K562 (cell line): ENCODE data around the gene SKIDA1. TPM values are rescaled to one million over a fixed set of nuclear protein-coding genes. Genes with fewer than 3 reads are reported as not detected.

Source experiments
- EZH2 ChIP-seq: IDR thresholded peaks from 2 replicates; pipeline ENCODE4 v1.6.1; 2012; ENCODE audit warnings: low read depth, mild to moderate bottlenecking, inconsistent platforms, low read length, borderline replicate concordance
- MED1 ChIP-seq: sonication (generic); formaldehyde crosslinking; IDR thresholded peaks from 2 replicates; pipeline ENCODE4 v1.8.1; 2023; ENCODE audit warnings: missing genetic modification reagents, borderline replicate concordance
- MITF ChIP-seq: IDR thresholded peaks from 2 replicates; pipeline ENCODE4 v1.6.1; 2014; ENCODE audit warnings: antibody characterized with exemption
- PBX2 ChIP-seq, 2 experiments: IDR thresholded peaks in 1 of 2; conservative IDR thresholded peaks in 1 of 2; 2 replicates each; pipeline ENCODE4 v1.6.1; 2016; ENCODE audit warnings: low read depth in 2 of 2, mild to moderate bottlenecking in 1 of 2, missing compliant biosample characterization in 1 of 2, missing genetic modification characterization in 1 of 2, moderate library complexity in 1 of 2
- POLR2A ChIP-seq: fragments of 450-650 bp; conservative IDR thresholded peaks from 2 replicates; pipeline ENCODE4 v1.6.1; 2016
- SAP30 ChIP-seq: fragments of 200-600 bp; sonication (generic); IDR thresholded peaks from 2 replicates; pipeline ENCODE4 v1.6.1; 2012; ENCODE audit warnings: borderline replicate concordance, low read depth, mild to moderate bottlenecking, moderate library complexity, low read length, control low read depth, inconsistent platforms; ENCODE audit not compliant: insufficient read depth, poor library complexity, severe bottlenecking
- SRSF7 ChIP-seq: fragments of 200-400 bp; formaldehyde crosslinking; optimal IDR thresholded peaks from 2 replicates; pipeline ENCODE3; 2017; ENCODE audit warnings: mild to moderate bottlenecking, low read depth, low read length
- TOE1 ChIP-seq, 2 experiments: fragments of 450-650 bp in 1 of 2; sonication (generic) in 1 of 2; formaldehyde crosslinking in 1 of 2; IDR thresholded peaks; 2 replicates each; pipeline versions ENCODE4 v1.7.1 to v1.8.0; 2016 to 2022; ENCODE audit warnings: borderline replicate concordance in 2 of 2, mild to moderate bottlenecking in 2 of 2, antibody characterized with exemption in 1 of 2, inconsistent platforms in 1 of 2, low read depth in 1 of 2, missing genetic modification reagents in 1 of 2, moderate library complexity in 1 of 2
- USF2 ChIP-seq: sonication (generic); formaldehyde crosslinking; IDR thresholded peaks from 2 replicates; pipeline ENCODE4 v1.5.0; 2020; ENCODE audit warnings: missing genetic modification reagents
- polyA plus RNA-seq, 8 experiments: library from polyadenylated mRNA; depleted of rRNA in 4 of 8; stranded (reverse) in 5 of 8; unstranded in 3 of 8; fragments of >200 nt; fragmentation: Nextera tagmentation in 2 of 8; fragmentation: Illumina TruSeq in 1 of 8; extraction: Ambion mirVana in 2 of 8; extraction: Trizol in 1 of 8; gene quantifications; 2 replicates each; pipeline versions ENCODE4 v1.2.1 to v1.2.3, GENCODE V29; 2011 to 2014; ENCODE audit warnings: inconsistent platforms in 1 of 8, missing spikeins in 1 of 8
- total RNA-seq, 7 experiments: library from RNA; depleted of rRNA in 6 of 7; stranded (reverse); fragments of >200 nt in 6 of 7; fragmentation: Illumina TruSeq in 2 of 7; extraction: Trizol in 2 of 7; gene quantifications; 2 replicates each; pipeline versions ENCODE4 v1.2.1 to v1.2.3, GENCODE V29; 2011 to 2021; ENCODE audit warnings: low replicate concordance in 1 of 7
- TF ChIP-seq, protein P1 (sequence below): fragments of 250-450 bp; sonication (Bioruptor Pico); IDR thresholded peaks from 2 replicates; pipeline ENCODE4 v1.5.0; 2020; ENCODE audit warnings: mild to moderate bottlenecking

Gene SKIDA1
- total and polyA plus RNA-seq, 9 of the 15 experiments (the other 6 are each of a cell fraction or from before 2014, with no cell fraction given): 0.05 to 1.1 (median 0.42) TPM

GRCh38 chr10:21533467-21534279, 8.2 kb upstream of the SKIDA1 start, which contains the start of gene MLLT10 (continued):
- TF ChIP-seq TOE1 (IDR thresholded peaks at IDR 0.05; ENCODE audit: borderline replicate concordance) (0 out of 2 replicates have a peak, but pooled peaks have one; percentile 47), TOE1 (CRISPR knock-in tag; IDR thresholded peaks at IDR 0.05; ENCODE audit: borderline replicate concordance, low read depth) (0 out of 2 replicates have a peak, but pooled peaks have one; percentile 18), PBX2 (CRISPR knock-in tag; IDR thresholded peaks at IDR 0.05; ENCODE audit: low read depth) (no peak), PBX2 (tag; conservative IDR thresholded peaks at IDR 0.05; ENCODE audit: low read depth) (no peak), MITF (no peak; the same call in 1 of the 2 replicates), USF2 (no peak), POLR2A (peak; percentile 89), MED1 (no peak), SRSF7 (no peak), EZH2 (no peak), SAP30 (no peak)
- TF ChIP-seq, protein P1, sequence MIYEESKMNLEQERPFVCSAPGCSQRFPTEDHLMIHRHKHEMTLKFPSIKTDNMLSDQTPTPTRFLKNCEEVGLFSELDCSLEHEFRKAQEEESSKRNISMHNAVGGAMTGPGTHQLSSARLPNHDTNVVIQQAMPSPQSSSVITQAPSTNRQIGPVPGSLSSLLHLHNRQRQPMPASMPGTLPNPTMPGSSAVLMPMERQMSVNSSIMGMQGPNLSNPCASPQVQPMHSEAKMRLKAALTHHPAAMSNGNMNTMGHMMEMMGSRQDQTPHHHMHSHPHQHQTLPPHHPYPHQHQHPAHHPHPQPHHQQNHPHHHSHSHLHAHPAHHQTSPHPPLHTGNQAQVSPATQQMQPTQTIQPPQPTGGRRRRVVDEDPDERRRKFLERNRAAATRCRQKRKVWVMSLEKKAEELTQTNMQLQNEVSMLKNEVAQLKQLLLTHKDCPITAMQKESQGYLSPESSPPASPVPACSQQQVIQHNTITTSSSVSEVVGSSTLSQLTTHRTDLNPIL (CRISPR knock-in tag): no peak
